Right kidney (tissue), 1 donor: ENCODE results near the gene CHN2.
A peak's percentile ranks its signal among the peaks of the same experiment; 100 is the strongest.

Source experiments
- DNase-seq: peaks from one replicate; pipeline ENCODE4 v3.0.0-alpha.2; 2016

The CHN2 gene

DNA sequence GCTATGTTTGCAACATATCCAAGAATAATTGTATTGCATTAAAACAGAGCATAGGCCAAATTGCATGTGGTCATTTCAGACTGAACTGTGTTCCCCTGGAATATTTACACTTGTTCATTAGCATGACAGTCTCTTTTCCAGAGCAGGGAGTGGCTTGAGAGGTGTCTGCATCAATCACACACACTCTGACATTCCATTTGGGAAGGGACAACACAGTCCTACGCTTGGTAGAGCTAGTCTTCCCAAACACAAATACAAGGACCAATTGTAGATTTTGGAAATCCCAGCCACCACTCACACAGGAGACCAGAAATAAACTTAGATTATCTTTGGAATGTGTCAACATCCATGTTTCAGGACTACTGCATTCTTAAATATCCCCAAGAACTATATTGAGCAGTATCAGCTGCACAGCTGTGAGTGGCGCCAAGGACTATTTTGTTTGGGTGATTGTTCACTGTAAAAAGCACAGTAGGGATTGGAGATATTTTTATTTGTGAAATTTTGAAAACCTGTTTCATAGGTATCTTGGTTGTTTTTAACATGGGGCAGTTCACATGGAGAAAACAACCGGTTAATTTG lies 275.5 kb downstream of the CHN2 start:
- DNase-seq: no peak

GRCh38 chr7:29471444-29472138 lies 277.0 kb downstream of the CHN2 start:
- peak; percentile 22 for DNase-seq

DNA sequence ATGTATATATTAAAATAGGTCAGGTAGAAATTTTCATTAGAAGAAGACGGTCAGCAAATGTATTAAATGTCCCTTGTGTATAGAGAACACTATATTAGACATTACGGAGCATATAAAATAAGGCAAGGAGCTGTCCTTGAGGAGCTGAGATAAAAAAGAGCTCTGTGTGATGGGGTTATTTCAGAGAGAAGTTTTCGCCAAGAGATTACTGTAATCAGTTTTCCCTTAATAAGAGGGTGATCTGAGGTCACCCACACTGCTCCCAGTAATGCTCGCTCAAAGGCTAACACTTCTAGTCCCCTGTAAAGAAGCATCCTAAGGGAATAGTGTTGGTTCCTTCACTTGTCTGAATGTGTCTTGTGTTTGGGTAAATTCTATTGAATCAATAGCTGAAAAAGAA lies 282.3 kb downstream of the CHN2 start:
- DNase-seq: no peak

DNA sequence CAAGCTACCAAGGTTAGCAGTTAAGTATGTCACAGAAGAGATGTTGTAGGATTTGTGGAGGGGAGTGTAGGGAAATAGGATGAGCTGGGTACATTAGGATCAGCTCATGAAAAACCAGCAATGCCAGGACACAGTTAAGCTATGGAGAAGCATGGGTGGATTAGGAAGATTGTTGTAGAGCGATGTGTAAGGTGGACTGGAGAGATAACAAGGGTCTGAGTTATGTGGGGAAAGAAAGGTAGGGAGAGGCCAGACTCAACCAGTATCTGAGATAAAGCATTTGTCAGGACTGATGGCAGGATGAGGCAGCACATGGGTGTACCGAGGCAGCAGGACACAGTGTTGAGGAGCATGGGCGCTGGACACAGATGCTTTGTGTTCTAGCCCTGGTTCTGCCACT lies 283.7 kb downstream of the CHN2 start:
- DNase-seq: no peak

DNA sequence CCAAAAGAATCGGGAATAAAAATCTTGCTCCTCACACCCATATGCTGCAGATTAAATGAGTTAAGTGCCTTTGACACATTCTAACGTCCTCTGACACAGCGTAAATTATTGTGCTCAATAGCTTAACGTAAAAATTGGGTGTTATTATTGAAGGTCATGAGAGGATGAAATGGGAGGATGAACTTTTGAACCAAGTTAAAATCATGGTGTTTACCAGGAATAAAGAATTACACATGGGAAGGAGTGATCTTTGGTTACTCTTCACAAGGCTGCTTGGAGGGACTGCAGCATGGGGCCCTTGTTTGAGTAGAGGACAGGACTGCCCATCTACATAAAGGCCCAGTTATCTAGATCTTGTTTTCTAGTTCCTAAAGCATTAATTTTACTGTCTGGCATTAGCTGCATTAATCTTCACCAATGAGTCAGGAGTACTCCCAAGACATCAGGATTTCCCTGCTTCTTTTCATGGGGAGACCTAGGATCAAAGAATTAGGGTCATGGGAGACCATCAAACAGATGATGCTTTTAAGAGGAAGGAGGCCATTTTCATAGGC lies 284.2 kb downstream of the CHN2 start:
- no peak for DNase-seq

GRCh38 chr7:29479301-29480200 lies 285.0 kb downstream of the CHN2 start:
- DNase-seq: peak; percentile 61

DNA sequence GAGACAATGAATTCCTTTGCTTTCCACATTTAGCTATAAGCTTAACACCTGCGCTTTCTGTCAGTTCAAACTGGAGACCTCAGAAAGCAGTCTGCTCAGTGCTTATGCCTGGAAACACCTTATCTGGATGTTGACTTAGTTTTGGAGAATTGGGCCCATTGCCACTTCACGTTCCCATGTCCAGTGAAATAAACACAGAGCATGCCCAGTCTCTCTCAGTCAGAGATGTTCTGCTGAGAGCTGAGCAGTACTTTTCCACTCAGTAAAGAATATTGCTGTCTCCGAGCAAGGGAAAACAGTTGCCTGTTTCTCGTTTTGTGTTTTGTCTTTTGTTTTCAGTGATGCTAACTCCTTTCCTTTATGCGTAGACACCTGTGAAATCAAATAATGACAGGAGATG lies 285.9 kb downstream of the CHN2 start:
- DNase-seq: peak; percentile 9

GRCh38 chr7:29480934-29481651 lies 286.5 kb downstream of the CHN2 start:
- no peak for DNase-seq

DNA sequence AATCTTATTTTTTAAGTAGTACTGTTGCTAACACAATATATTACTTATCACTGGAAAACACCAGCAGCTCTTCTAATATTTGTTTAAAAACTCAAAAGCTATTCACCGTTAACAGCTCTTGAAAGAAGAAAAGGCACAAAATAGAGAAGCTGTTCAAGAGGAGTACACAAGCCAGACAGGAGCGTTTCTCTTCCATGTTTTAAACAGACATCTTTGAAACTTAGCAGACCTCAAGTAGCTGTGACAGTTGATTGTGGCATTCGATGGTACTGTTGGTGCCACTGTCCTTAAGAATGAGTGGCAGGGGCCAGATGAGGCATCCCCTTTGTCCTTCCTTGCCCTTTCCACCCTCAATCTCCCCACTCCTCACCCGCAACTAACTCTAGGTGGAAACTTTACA lies 287.5 kb downstream of the CHN2 start:
- DNase-seq: no peak

DNA sequence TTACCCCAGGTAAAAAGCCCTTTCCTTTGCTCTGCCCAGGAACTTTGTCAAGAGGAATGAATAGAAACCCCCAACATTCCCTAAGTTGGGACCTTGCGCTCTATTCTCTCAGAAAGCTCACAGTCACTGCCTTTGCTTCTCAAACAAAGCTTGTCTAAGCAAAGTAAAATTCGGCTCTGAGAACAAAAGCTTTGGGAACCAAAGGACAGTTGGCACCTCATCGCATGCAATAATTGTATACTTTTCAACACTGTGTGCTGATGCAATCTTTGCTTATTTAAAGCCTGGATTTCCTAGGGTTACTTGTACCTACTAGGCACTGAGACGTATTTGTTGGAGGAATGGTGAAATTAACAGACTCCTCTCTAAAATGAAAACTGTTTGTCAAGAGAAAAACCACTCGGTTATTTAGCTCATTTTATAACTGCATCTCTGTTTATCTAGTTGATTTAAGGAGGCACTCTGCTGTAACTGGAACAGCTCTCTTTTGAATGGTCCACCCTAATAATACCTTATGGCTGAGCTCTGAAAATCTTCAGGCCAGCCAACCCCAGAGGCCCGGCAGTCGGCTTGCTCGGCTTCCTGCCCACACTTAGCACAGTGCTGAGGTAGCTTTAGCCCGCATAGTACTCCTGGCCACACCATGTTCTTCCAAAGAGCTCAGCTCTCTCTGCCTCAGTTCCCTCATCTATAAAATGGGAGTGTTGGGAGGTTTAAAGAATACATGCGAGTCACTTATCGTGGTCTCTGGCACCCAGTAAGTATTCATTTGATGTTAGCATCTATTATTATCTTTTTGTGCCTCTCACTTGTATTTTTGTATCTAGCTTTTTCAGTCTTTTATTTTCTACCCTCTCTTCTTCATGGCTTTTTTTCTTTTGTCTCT lies 288.9 kb downstream of the CHN2 start:
- DNase-seq: no peak

- DNase-seq: no peak
Measured at GRCh38 chr7:29484280-29484679, 289.7 kb downstream of the CHN2 start.

DNA sequence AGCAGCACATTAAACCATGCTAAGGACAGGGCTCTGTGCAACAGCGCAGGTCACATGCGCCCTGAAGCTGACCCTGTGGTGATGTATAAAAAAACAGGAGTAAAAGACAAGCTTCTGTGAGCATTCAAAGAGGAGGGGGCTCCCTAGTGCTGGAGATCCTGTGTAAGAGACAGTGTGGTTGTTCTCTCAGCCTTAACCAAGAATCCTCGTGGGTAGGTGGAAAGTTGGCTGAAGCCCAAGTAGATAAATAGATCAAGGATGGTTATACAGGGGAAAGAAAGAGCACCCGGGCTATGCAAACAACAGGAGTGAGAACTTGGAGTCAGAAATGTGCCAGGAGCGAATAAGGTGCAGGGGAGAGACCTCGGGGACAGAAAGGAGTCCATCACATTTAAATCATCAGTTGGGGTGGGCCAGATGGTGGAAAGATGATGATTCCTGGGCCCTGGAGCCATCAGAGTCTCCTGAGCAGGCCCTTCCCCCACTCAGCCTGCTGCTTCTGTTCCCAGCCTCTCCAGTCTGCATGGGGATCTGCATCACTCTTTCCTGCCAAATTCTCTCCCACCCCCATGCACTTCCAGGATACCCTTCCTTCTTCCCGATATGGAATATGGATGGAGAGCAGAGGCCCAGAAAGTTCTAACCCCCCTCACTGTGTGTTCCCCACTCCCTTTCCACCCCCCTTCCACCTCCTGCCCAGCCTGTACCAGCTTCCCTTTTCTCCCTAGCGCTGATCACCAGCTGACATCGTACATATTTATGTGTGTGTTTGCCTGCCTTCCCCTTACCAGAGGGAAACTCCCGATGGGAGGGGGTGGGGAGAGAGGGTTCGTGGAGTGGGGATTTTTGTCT lies 291.0 kb downstream of the CHN2 start:
- no peak for DNase-seq

DNA sequence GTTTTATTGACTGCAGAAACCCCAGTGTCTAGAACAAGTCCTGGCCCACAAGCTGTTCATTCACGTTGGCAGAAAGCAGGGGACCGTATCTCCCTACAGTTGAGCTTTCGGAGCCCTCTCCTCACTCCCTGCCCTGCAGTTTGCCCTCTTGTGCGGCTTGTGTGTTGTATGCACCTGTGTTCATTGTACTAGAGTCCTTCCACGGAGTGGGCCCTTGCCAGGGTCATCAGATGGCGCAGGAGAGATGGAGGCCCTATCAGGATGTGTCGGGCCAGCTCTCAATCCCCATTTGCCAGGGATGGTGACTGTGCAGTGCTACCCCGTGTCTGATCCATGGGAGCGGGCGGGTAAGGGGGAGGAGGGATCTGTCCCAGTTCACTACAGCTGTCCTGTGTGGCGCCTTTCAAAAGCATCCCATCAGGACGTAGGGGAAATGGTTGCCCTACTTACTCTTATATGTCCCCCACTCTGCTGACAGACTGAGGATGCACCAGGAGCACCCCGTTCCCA lies 291.7 kb downstream of the CHN2 start:
- DNase-seq: no peak

GRCh38 chr7:29487424-29487823 lies 292.8 kb downstream of the CHN2 start:
- no peak for DNase-seq

GRCh38 chr7:29488203-29488970 lies 293.8 kb downstream of the CHN2 start:
- no peak for DNase-seq

DNA sequence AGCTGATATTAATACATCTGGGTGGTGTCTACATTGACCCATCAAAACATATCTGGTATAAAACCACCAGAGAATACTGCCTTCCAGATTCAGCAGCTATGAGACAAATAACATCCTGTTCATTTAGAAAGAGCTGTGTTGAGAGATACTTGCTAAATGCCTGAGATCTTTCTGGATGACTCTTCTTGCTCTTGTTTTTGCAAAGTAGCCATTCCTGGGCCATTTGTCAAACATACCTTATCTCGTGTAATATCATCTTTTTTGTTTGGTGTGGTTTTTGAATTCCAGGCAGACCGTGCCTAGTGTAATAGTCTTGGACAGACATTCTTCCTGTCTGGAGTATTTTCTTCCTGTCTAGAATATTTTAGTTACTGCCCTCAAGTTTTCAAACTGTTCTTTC lies 294.4 kb downstream of the CHN2 start:
- DNase-seq: no peak

DNA sequence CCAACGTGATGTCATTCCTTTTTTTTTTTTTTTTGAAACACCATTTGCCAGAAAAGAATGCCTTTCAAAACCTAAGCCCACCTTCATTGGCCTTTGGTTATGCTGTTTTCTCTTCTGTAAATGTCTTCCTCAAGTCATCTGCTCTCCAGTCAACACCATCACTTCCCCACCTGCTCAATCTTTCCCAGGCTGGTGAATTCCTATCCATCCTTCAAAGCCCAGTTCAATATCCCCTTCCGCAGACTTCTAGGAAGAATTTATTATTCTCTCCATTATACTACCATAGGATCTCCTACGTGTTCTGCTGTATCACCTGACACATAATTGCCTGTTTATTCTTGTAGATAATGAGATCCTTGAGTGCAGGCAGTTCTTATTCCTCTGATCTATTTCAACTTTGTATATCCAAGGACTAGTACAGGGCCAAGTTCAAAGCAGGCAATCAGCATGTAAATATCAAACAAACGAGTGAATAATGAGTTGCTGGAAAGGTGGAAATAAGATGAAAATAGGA lies 295.6 kb downstream of the CHN2 start:
- DNase-seq: no peak

DNA sequence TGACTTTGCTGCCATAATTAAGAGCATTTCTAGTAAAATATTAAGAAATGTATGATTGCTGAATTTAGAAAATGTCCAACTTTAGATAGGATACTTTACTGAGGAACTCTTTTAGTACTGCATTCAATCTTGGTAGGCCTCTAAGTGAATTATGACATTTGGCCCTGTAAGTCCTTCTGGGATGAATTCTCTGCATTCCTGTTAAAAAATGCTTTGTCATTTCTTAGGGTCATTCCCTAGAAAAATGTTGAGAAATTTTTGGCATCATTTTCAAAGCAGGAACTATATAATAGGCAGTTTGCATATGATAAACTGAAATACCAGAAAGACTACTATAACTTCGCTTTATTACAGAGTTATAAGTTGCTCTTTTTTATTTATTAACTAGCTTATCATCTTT lies 299.8 kb downstream of the CHN2 start:
- no peak for DNase-seq

DNA sequence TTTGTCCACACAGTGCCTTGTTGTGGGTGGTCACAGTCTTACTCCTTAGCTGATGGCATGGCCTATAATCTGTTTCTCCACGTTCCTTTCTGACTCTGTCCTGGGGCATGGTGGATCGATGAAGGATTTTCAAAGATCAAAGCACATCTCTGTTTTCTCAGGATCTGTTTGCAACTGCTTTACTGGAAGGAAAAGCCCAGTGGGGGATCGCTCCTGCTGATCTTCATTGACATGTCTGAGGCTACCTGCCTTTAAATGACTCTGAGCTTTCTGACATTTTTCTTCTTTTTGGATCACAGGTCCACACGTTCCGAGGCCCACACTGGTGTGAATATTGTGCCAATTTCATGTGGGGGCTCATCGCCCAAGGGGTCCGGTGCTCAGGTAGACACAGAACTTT lies 301.1 kb downstream of the CHN2 start:
- no peak for DNase-seq
